ENCODE results near the gene LUC7L. TPM values are rescaled to one million over a fixed set of nuclear protein-coding genes. Genes with fewer than 3 reads are reported as not detected.

LUC7L gene
- total and polyA plus RNA-seq, 2 of the 8 experiments (the other 6 are each of a cell fraction or from before 2014, with no cell fraction given) = 49.7 to 129 TPM

GRCh38 chr16:169014-169413, 60.2 kb downstream of the LUC7L start (continued):
- TF ChIP-seq CHD7 (IDR thresholded peaks at IDR 0.05; ENCODE audit: insufficient replicate concordance, low read length) (no peak), RNF2 (IDR thresholded peaks at IDR 0.05; ENCODE audit: borderline replicate concordance, low read depth, low read length, missing control alignments, poor library complexity, severe bottlenecking) (no peak), SRF (IDR thresholded peaks at IDR 0.05; ENCODE audit: low read depth, low read length) (no peak), FOSL1 (IDR thresholded peaks at IDR 0.05; ENCODE audit: insufficient read depth, low read depth, low read length) (no peak), SIN3A (conservative IDR thresholded peaks at IDR 0.05 in 1 of 2, IDR thresholded peaks at IDR 0.05 in 1 of 2; ENCODE audit: low read depth in 1 of 2, low read length in 2 of 2) (no peak), RBBP5 (IDR thresholded peaks at IDR 0.05; ENCODE audit: borderline replicate concordance, low read depth, low read length) (no peak), TEAD4 (IDR thresholded peaks at IDR 0.05; ENCODE audit: low read depth, low read length) (no peak), BRCA1 (IDR thresholded peaks at IDR 0.05; ENCODE audit: low read depth, low read length) (no peak), ATF2 (IDR thresholded peaks at IDR 0.05; ENCODE audit: low read length) (no peak)
